Uterus (tissue), 2 donors: ENCODE measurements around the gene FAT1.

Source experiments
- POLR2A ChIP-seq, 2 donors: fragments of 450-650 bp; IDR thresholded peaks; one replicate each; pipeline ENCODE4 v1.6.1; 2016; ENCODE audit warnings: antibody characterized with exemption in 2 of 2, mild to moderate bottlenecking in 1 of 2, moderate library complexity in 1 of 2
- TF ChIP-seq, protein P1 (sequence below), 4 experiments: fragments of 200-600 bp in 2 of 4; fragments of 450-650 bp in 2 of 4; sonication (generic) in 2 of 4; IDR thresholded peaks; one replicate each; pipeline ENCODE4 v1.5.1; 2016 to 2019; ENCODE audit warnings: antibody characterized with exemption in 4 of 4, mild to moderate bottlenecking in 2 of 4, moderate library complexity in 1 of 4

GRCh38 chr4:186605261-186605865 lies 118.3 kb downstream of the FAT1 start:
- TF ChIP-seq, protein P1, sequence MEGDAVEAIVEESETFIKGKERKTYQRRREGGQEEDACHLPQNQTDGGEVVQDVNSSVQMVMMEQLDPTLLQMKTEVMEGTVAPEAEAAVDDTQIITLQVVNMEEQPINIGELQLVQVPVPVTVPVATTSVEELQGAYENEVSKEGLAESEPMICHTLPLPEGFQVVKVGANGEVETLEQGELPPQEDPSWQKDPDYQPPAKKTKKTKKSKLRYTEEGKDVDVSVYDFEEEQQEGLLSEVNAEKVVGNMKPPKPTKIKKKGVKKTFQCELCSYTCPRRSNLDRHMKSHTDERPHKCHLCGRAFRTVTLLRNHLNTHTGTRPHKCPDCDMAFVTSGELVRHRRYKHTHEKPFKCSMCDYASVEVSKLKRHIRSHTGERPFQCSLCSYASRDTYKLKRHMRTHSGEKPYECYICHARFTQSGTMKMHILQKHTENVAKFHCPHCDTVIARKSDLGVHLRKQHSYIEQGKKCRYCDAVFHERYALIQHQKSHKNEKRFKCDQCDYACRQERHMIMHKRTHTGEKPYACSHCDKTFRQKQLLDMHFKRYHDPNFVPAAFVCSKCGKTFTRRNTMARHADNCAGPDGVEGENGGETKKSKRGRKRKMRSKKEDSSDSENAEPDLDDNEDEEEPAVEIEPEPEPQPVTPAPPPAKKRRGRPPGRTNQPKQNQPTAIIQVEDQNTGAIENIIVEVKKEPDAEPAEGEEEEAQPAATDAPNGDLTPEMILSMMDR (IDR thresholded peaks at IDR 0.05), result no peak
- no peak for TF ChIP-seq POLR2A (IDR thresholded peaks at IDR 0.05)
